HFFc6 (cell line): ENCODE results near the gene PLEKHN1. TPM values are rescaled to one million over a fixed set of nuclear protein-coding genes. Genes with fewer than 3 reads are reported as not detected.

Experiments
- DNase-seq: peaks from one replicate; pipeline ENCODE4 v3.0.0-alpha.2; 2018
- H3K27ac Mint-ChIP-seq: 2 replicates; pipeline ENCODE4 v1.8.0; 2020; ENCODE audit warnings: mild to moderate bottlenecking, mixed read lengths
- H3K27me3 Mint-ChIP-seq: 2 replicates; pipeline ENCODE4 v1.8.0; 2021; ENCODE audit warnings: mild to moderate bottlenecking, moderate library complexity, mixed read lengths; ENCODE audit not compliant: insufficient read depth
- H3K36me3 Mint-ChIP-seq: 2 replicates; pipeline ENCODE4 v1.8.0; 2021; ENCODE audit warnings: low read depth, mixed read lengths
- H3K4me1 Mint-ChIP-seq: 2 replicates; pipeline ENCODE4 v1.8.0; 2020; ENCODE audit warnings: low read depth, mixed read lengths
- H3K4me3 Mint-ChIP-seq: 2 replicates; pipeline ENCODE4 v1.8.0; 2020; ENCODE audit warnings: mild to moderate bottlenecking, moderate library complexity, mixed read lengths
- H3K9me3 Mint-ChIP-seq: 2 replicates; pipeline ENCODE4 v1.8.0; 2020; ENCODE audit warnings: mild to moderate bottlenecking, mixed read lengths
- CTCF ChIP-seq: fragments of 200-600 bp; sonication (generic); IDR thresholded peaks from 2 replicates; pipeline ENCODE4 v1.5.0; 2021; ENCODE audit warnings: antibody characterized with exemption, mild to moderate bottlenecking
- total RNA-seq, 6 experiments: library from RNA; stranded (reverse); fragmentation: NEBNext Ultra II Directional; extraction: Animal tissue kit (Norgen Biotek cat#: 25700); gene quantifications; 2 replicates in 1 of 6; 3 replicates in 5 of 6; pipeline ENCODE4 v1.2.3, GENCODE V29; 2021

Gene PLEKHN1
- total RNA-seq, 6 experiments from 2014 or later: 5.2 to 6.9 (median 6.0) TPM

- no peak for DNase-seq
- H3K4me3 Mint-ChIP-seq: no peak overlapping the region
- TF ChIP-seq CTCF: no peak
- 0 out of 2 replicates have a peak, but pooled peaks cover 3% of the 10 kb centered on the region for H3K9me3 Mint-ChIP-seq
- H3K27ac Mint-ChIP-seq: no peak overlapping the region
- no peaks in the 10 kb centered on the region for H3K36me3 Mint-ChIP-seq
- peaks cover 13% of the 10 kb centered on the region for H3K27me3 Mint-ChIP-seq
- H3K4me1 Mint-ChIP-seq: no peaks in the 10 kb centered on the region
Measured at GRCh38 chr1:979744-980072, 13.4 kb downstream of the PLEKHN1 start.

GRCh38 chr1:980137-980571, 13.9 kb downstream of the PLEKHN1 start:
- Mint-ChIP-seq H3K27ac (no peak overlapping the region), H3K9me3 (0 out of 2 replicates have a peak, but pooled peaks cover 3% of the 10 kb centered on the region), H3K4me3 (no peak overlapping the region), H3K4me1 (no peaks in the 10 kb centered on the region), H3K27me3 (peaks cover 13% of the 10 kb centered on the region), H3K36me3 (no peaks in the 10 kb centered on the region)
- no peak for DNase-seq
- no peak for TF ChIP-seq CTCF

GRCh38 chr1:980602-981395, 14.5 kb downstream of the PLEKHN1 start:
- Mint-ChIP-seq H3K4me3 (no peak overlapping the region), H3K36me3 (no peaks in the 10 kb centered on the region), H3K9me3 (0 out of 2 replicates have a peak, but pooled peaks cover 3% of the 10 kb centered on the region), H3K27me3 (peaks cover 13% of the 10 kb centered on the region), H3K4me1 (no peaks in the 10 kb centered on the region), H3K27ac (no peak overlapping the region)
- no peak for TF ChIP-seq CTCF
- DNase-seq: no peak

- Mint-ChIP-seq H3K27me3 (peaks cover 13% of the 10 kb centered on the region), H3K4me3 (no peak overlapping the region), H3K4me1 (no peaks in the 10 kb centered on the region), H3K27ac (no peak overlapping the region), H3K9me3 (0 out of 2 replicates have a peak, but pooled peaks cover 3% of the 10 kb centered on the region), H3K36me3 (no peaks in the 10 kb centered on the region)
- TF ChIP-seq CTCF: no peak
- no peak for DNase-seq
Measured at GRCh38 chr1:981491-981954, 15.2 kb downstream of the PLEKHN1 start.

DNA sequence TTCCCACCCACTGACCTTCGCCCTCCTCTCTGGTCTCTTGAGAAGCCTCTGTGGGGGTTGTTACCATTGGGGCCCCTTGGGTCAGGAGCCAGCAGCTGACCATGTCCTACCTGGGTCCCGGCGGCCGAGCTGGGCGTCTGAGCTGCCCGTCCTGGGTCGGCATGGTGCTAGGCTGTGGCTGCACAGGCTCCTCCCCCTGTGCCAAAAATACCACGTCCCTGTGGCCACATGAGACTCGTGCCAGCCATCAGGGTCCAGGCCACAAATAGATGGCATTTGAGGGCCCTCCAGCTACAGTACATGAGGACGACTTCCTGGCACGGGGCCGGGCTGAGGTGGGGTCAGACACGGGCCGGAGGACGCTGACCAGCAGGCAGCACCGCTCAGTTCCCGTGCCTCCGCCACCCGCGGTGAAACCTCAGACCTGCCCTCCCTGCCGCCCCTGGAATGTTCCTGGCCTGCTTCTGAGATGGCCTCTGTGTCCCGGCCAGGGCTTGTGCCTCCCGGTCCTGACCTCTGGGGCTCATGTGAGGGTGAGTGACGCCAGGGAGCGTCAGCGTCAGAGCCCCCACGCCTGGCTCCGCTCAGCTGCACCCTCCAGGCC, 15.8 kb downstream of the PLEKHN1 start, which contains the start of gene PERM1:
TSS of gene PERM1 (minus strand) at position 139 of the 604 bp plus-strand sequence. CDS start 1,064 bp downstream, outside the sequence.
- Mint-ChIP-seq H3K36me3 (no peaks in the 10 kb centered on the region), H3K4me1 (no peaks in the 10 kb centered on the region), H3K9me3 (0 out of 2 replicates have a peak, but pooled peaks cover 3% of the 10 kb centered on the region), H3K27me3 (peaks cover 13% of the 10 kb centered on the region), H3K27ac (no peak within 1 kb of the TSS), H3K4me3 (no peak within 1 kb of the TSS)
- TF ChIP-seq CTCF: no peak
- no peak for DNase-seq
